Ecto neural progenitor cell (in vitro differentiated cells): ENCODE measurements around the gene NDC1.
A peak's percentile ranks its signal among the peaks of the same experiment; 100 is the strongest.
"Not testable (repeated sequence)": the region's sequence is repeated elsewhere in the genome, so short reads cannot be mapped to it uniquely, and the experiment has no call there.

Experiments used
- DNase-seq: peaks from one replicate; pipeline ENCODE4 v3.0.0-alpha.2; 2018; ENCODE audit warnings: low spot score

The NDC1 gene, protein sequence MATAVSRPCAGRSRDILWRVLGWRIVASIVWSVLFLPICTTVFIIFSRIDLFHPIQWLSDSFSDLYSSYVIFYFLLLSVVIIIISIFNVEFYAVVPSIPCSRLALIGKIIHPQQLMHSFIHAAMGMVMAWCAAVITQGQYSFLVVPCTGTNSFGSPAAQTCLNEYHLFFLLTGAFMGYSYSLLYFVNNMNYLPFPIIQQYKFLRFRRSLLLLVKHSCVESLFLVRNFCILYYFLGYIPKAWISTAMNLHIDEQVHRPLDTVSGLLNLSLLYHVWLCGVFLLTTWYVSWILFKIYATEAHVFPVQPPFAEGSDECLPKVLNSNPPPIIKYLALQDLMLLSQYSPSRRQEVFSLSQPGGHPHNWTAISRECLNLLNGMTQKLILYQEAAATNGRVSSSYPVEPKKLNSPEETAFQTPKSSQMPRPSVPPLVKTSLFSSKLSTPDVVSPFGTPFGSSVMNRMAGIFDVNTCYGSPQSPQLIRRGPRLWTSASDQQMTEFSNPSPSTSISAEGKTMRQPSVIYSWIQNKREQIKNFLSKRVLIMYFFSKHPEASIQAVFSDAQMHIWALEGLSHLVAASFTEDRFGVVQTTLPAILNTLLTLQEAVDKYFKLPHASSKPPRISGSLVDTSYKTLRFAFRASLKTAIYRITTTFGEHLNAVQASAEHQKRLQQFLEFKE

DNA sequence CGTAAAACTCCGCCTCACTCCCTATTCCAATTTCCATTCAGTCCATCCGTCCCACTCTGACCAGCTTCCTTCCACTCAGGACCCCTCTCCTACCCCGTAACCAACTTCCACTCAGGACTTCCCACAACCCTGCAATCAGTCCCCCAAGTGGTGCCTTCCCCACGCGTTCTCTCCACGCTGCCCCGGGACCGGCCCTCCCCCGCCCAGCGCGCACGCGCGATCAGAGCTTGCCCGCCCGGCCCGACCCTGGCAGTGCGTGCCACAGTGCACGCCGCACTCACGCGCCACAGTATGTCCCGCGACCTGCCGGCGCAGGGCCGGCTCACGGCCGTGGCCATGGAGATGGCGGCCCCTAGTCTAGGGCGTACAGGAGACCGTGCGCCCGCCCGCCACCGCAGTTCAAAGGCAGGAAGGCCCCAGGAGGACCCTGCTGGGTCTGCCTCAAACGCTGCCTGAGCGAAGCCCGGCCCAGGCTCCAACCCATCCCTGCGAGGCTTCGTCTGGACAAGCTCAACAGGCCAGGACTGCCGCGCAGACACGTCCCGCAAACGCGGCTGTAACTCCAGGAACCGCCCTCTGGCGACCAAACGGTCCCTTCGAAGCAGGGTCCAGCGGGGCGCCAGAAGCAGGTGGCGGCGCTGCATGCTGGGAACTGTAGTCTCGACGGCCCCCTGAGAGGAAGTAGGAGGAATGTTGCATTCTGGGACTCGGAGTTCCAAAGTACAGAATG lies at the start of gene NDC1:
Gene NDC1 (minus strand): TSS at position 373 of the 730 bp plus-strand sequence. CDS start 35 bp downstream, at position 338.
- DNase-seq: peak; percentile 96

DNA sequence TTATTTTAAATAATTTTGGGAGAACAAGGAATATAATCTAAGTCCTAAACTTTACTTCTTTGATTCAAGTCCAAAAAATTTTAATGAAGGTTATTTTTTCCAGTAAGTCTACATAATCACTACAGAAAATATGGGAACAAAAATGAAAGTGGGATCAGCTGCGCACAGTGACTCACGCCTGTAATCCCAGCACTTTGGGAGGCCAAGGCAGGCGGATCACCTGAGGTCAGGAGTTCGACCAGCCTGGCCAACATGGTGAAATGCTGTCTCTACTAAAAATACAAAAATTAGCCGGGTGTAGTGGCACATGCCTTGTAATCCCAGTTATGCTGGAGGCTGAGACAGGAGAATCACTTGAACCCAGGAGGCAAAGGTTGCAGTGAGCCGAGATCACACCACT lies 45.5 kb upstream of the NDC1 start:
- DNase-seq: not testable (repeated sequence)

DNA sequence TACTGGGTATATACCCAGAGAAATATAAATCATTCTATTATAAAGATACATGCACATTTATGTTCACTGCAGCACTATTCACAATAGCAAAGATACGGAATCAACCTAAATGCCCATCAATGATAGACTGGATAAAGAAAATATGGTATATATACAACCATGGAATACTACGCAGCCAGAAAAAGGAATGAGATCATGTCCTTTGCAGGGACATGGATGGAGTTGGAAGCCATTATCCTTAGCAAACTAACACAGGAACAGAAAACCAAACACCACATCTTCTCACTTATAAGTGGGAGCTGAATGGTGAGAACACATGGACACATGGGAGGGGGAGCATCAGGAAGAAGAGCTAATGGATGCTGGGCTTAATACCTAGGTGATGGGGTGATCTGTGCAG lies 43.8 kb upstream of the NDC1 start:
- not testable (repeated sequence) for DNase-seq

DNA sequence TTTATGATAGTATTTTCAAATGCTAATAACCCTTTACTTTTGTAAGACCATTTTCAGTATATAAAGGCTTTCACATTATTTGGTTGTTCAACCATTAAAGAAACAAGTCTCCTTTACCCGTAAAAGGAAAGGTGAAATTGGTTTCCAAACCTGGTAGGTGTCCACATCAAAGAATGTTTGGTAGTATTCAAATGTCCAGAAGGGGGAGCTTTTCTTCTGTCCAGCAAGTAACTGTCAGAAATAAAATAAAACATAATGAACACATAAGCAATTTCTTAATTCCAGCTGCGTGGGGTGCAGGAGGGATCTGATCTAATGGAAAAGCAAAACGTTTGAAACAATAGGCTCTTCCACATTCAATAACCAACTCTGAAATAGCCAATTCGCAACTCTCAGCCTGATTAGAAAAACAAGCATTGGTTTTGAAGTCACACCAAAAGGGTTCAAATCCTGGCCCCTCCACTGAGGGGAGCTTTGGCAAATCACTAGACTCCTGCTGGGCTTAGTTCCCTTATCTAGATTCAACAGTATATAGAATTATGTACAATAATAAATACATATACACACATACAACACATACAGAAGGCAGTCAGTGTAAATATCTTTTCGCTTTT lies 40.5 kb upstream of the NDC1 start:
- no peak for DNase-seq

DNA sequence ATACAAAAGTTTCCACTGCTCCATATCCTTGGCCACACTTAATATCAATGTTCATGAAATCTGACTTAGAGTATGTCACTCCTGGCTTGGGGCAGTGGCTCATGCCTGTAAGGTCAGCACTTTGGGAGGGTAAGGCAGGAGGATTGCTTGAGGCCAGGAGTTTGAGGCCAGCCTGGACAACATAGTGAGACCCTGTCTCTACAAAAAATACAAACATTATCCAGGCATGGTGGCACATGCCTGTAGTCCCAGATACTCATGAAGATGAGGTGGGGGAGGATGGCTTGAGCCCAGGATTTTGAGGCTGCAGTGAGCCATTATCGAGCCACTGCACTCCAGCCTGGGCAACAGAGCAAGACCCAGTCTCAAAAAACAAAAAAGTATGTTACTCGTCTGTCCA lies 37.1 kb upstream of the NDC1 start:
- not testable (repeated sequence) for DNase-seq

DNA sequence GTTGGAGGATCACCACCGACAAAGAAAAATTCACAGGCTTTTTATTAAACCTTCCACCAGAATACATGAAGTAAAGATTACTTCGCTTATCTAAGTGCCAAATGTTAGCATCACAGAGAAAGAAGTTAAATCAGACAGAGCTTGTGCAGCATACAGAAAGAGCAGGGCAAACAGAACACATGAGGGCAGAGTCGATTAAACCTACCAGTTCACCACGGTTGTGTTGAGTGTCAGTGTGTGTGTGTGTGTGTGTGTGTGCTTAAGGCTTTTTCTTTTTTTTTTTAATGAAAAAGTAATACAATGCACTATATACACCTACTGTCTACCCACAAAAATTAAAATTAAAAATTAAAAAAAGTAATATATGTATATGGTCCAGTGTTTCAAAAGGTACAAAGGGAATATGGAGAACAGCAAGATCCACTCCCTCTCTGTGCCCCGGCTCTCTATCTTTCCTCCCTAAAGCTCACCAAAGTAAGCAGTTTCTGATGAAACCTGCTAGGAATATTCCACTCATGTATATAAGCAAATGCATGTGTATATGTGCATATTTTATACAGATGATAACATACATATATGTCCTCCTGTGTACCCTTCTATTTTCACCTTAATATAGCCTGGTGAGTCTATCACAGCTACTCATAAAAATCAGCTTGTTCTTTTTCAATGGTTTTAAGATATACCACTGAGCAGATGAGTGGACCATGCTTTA lies 33.8 kb upstream of the NDC1 start:
- DNase-seq: no peak

DNA sequence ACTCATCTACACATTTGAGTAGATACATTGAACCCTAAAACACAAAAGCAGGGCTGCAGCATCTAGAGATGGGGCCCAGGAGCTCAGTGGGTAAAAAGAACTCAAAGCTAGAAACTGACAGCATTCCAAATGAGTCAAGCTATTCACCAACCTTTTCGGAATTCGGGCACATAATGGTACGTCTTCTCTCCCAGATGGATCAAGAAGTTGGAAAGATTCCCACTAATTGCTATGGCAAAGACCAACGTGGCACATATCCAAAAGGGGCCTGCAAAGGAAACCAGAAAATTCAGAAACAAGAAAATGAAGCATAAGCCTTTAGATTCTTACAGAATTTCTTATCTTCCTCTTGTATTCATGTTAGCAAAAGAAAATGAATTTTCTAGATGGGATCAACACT lies 33.1 kb upstream of the NDC1 start:
- no peak for DNase-seq

DNA sequence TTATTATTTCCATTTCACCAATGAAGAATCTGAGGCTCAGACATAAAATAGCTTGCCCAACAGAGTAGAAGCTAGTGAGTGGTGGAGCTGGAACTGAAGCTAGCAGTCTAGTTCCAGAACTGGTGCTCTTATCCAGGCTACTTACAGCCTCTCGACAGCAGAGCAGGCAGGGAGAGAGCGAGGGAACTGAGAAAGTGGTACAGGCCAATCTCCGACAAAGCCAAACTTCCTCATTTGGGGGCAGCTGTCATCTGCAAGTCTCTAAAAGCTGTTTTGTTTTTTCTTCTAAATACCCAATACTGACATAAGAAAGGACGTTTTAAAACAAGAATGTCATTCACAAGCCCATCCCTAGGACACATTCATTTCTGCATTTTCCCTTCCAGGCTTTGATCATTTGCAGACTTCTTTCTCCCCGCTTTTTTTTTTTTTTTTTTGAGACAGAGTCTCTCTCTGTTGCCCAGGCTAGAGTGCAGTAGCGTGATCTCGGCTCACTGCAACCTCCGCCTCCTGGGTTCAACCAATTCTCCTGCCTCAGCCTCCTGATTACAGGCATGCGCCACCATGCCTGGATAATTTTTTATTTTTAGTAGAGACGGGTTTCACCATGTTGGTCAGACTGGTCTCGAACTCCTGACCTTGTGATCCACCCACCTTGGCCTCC lies 31.5 kb upstream of the NDC1 start:
- no peak for DNase-seq

DNA sequence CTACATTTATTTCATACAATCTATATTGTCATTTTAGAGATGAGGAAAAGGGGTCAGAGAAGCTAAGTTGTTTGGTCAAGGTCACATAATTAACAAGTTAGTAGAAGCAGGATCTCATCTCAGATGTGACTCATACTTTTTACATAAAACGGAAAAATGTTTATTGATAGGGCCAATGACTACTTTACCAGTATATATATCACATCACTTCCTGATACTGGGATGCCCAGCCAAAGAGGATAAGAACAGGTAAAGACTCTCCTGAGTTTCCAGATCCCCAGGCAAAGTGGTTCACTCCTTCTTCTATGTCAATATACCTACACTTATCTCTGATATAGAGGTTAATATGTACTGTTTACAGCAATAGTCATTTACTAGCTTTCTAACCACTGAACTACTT lies 30.5 kb upstream of the NDC1 start:
- no peak for DNase-seq

DNA sequence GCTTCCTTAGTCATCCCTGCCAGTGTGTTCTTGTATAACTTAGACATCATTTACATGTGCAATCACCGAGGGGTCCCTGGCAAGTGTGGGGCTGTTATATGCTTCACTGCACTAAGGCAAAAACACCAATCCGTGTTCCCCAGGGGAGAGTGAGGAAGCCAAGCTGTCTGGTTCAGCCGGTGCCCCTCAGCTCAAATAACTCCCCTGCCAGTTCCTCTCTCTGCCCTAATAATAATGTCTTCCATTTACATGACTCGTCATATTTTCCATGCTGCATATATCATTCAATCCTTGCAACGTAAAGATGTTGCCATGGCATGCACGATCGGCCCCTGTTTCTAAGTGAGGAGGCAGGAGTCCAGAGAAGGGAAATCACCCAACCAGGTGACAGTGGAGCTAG lies 24.4 kb upstream of the NDC1 start:
- no peak for DNase-seq

DNA sequence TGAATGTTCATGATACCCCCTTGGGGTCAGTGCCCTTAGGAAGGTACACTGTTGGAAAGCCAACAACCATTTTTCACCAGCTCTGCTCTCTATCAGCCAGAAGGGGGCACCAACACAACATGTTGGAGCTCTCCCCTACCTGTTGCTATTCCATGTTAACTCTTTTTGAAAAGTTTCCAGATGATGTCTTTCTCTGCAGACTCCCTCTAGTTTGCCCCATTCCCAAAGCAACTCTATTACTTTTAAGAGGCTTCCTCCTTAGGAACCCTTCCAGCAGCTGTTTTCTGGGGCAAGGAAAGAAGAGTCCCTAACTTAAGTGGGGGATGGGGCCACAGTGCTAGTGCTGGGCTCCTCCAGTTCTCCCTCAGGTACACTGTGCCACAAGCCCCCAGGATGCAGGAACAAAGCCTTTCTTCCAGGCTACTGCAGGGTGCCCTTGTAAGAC lies 22.9 kb upstream of the NDC1 start:
- peak; percentile 54 for DNase-seq

DNA sequence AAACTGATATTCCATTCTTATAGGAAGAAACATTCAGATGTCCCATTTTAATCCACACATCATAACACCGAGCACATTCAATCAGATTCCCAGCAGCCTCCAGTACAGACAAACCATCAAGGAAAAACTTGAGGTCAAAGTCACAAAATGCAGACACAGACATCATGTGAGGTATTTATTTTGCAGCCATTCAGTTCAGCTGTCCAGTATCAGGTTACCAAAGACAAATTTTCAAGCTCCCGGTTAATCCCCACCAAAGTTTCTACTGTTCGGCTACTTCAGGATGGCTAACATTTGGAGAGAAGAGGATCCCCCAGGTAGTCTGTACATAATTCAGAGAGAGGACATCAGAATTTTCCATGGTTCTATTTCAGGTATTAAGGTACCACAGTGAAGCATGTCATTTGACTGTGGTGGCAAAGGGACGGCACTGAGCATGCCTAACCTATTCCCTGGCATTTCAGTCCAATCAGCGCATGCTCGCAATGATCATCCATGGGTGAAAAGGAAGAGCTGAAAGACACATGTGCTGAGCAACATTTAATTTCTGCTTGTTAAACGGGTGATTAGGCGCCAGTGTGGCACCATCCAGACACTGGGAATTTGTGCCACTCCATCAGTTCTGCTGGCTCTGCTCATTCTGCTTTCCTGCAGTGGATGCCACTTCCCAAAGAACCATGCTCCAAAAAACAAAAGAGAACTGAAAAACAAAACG lies 13.6 kb upstream of the NDC1 start:
- DNase-seq: no peak

DNA sequence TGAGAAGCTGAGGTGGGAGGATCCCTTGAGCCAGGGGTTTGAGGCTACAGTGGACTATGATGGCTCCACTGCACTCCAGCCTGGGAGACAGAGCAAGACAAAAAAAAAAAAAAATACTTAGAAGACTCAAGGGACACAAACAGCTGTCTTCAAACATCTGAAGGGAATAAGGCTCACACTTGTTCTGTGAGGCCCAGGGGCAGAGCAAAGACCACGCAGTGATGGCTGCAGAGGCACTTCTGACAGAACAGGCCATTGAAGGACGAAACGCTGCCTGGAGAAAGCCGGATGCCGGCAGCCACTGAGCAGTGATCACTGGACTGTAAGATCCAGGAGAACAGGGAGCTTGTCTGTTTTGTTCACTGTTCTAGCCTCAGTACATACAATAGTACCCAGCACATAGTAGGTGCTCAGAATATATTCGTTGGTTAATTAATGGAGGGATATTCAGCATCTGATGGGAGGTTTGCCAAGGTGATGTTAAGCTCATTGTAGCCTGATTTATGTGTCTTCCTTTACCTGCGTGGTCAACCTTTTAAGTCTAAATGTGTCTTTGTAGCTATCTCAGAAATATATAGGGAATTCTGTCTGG lies 12.1 kb upstream of the NDC1 start:
- DNase-seq: no peak

DNA sequence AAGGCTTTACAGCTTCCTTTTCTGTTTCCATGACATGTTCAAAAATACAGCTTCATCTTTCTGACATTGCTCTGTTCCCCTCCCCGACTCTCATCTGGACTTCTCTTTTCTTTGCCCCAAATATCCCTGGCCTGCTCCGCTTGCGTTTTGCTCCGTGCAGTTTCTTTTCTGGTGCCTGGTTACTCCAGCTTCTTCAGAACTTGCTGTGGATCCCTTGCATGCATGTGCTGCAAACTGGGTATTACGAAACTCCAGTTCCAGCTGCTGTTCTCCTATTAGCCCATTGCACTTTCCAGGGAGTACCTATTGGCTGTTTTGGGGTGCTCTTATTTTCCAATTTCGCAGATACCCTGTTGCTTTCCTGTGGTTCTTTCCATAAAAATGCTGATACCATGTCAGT lies 9.9 kb upstream of the NDC1 start:
- DNase-seq: no peak

DNA sequence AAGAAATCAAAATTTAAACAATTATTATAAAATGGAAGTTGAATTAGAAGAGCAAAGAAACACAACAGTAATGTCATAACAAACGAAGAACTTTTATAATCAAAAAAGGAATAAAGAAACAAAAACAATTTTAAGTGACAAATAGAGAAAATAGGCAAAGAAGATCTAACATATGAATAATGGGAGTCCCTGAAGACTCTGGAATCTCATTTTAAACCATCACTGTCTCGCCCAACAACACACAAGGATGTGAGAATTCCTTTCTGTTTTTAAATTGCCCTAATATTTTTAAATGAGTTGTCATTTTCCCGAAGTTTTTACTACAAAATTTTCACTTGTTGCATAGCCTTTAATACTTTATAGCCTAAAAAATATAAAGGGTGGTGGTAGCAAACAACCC lies 4.3 kb upstream of the NDC1 start:
- DNase-seq: no peak

DNA sequence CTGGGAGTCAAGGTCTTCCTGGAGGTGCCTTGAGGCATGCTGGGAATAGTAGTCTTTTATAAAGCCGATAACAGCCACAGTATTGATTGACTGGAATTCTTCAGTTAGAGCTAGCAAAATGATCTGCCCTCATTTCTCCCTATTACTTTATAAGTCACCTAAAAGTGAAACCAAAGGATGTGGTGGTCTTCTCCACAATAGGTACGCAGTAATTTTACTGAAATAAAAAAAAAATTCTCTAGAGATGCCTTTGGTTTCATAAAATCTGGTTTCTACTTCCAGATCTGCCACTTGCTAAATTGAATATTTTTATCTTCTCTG lies 518 bp upstream of the NDC1 start:
- DNase-seq: no peak

DNA sequence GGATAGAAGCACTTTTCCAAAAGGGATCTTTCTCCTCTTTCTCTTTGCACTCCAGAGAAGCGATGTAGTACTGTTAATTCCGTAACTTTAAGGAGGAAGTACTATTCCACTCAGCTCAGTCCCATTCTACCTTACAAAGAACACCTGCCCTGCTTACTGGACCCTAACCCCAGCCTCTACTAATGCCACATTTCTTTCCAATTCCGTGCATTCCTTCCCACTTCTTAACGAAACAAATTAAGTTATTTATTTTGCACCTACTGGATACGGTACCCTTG lies 511 bp downstream of the NDC1 start:
- no peak for DNase-seq

DNA sequence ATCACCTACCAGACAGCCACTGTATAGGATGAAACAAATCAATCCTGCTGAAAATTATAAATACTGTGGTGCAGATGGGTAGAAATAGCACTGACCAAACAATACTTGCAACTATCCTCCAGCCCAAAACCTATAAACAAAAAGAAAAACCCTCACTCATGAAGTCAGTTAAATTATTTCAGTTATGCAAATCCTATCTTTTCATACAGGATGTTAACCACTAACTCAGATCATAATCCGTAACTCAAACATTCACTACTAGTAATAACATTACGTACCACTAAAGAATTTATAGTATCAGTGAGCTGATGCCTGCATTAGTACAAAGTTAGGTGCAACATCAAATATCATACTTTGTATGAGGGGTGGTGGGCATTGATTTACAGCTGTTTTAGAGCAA lies 2.6 kb downstream of the NDC1 start:
- no peak for DNase-seq

DNA sequence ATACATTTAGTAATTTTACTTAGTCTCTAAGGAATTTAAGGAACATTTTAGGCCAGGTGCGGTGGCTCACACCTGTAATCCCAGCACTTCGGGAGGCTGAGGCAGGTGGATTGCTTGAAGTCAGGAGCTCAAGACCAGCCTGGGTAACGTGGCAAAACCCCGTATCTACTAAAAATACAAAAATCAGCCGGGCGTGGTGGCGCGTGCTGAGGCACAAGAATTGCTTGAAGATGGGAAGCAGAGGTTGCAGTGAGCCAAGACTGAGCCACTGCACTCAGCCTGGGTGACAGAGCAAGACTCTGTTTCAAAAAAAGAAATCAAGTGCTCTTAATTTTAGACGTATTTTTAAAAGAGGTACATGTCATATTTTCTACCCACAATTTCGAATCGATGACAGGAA lies 3.3 kb downstream of the NDC1 start:
- DNase-seq: no peak

DNA sequence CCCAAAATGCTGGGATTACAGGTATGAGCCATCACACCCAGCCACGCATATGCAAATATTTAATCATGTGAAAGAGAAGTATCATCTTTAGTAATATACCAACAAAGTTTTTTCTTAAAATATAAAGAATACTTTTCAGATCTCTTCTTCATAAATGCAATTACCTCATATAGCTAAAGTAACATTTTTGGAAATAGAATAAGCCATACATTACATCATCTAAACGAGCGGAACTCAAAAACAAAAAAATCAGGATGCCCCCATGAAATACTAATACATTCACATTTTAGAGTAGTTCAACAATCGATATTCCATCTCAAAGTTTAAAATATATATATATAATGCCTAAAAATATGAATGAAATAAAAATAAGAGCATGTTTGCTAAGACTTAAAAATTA lies 4.7 kb downstream of the NDC1 start:
- DNase-seq: no peak

DNA sequence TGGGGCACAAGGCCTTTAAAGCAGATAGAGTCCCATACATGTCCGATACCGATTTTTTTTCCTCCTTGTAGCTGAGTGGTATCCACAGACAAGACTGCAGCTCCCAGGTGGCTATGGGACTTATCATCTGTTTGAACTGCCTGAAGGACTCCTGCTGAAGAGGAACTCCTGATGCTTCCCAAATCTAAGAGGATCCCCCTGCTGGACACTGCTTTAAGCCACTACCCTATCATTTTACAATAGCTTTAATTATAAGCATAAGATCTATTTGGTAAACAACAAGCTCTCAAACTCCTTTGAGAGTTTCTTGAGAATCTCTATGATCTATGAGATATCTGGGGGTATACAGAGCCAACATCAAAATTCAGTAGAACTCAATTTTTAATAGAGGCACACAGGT lies 11.7 kb downstream of the NDC1 start:
- no peak for DNase-seq
